HG03045 (cell line): ENCODE data around the gene ACSL6.
"Not testable (repeated sequence)": the region's sequence is repeated elsewhere in the genome, so short reads cannot be mapped to it uniquely, and the experiment has no call there.

ENCODE experiments used
- ATAC-seq: cut with Tn5 transposase; IDR thresholded peaks from one replicate; pipeline ENCODE4 v1.9.1; 2021; ENCODE audit warnings: mild to moderate bottlenecking, moderate library complexity; ENCODE audit not compliant: unreplicated experiment

The ACSL6 gene

GRCh38 chr5:131947445-131947844 is 64.0 kb downstream of the ACSL6 start:
- no peak for ATAC-seq

- no peak for ATAC-seq
These were observed 65.8 kb downstream of the ACSL6 start, which contains the start of gene MEIKIN for GRCh38 chr5:131945551-131946168. MEIKIN (minus strand) TSS chr5:131945663; CDS start chr5:131945505, 158 bp downstream.

DNA sequence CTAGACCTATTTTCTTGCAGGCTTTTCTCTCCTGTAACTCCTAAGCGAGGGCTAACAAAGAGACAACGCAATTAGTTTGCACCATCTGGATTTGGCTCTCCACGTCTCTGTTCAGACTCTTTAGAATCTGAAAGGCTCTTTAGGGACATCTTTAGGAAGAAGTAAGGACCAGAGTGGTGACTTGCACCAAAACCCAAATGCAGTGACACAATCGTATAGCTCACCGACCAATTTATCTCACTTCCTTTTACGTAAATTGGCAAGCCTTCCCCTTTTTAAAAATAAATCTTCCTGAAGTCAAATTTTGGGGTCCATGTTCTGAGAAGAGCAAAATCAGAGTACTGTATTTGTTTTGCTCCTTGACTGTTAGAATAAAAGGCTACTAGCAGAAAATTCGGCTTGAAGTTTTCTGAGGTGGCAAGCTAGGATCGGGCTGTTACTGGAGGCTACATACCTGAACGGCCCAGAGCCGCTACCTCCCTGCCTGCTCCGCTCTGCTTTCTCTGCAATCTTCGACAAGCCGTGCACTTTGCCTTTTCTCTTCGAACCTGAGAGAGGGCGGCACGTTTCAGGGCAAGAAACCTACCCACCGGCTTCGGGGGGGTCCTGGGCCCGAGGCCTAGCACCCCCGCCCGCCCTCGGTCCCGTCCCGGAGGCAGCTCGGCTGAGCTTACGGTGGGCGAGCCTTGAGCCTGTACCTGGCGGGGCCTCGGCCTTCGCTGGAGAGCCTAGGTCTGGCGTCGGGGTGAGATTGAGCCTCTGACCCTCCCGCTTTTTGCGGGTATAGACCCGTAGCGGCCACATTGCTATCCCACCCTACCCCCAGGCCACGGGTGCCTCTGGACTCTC is 66.5 kb downstream of the ACSL6 start:
- no peak for ATAC-seq

DNA sequence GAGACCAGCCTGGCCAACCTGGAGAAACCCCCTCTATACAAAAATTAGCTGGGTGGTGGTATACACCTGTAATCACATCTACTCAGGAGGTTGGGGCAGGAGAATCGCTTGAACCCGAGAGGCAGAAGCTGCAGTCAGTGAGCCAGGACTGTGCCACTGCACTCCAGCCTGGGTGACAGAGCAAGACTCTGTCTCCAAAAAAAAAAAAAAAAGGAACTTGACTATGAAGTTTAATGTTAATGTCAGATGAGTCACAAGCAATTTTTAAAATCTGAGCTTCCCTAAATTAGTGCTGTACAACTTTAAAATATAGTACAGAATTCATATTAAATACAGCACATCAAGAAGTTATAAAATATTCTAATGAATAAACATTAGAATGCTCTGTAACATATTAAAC is 67.5 kb downstream of the ACSL6 start:
- no peak for ATAC-seq

GRCh38 chr5:131942016-131942415 is 69.4 kb downstream of the ACSL6 start:
- no peak for ATAC-seq

DNA sequence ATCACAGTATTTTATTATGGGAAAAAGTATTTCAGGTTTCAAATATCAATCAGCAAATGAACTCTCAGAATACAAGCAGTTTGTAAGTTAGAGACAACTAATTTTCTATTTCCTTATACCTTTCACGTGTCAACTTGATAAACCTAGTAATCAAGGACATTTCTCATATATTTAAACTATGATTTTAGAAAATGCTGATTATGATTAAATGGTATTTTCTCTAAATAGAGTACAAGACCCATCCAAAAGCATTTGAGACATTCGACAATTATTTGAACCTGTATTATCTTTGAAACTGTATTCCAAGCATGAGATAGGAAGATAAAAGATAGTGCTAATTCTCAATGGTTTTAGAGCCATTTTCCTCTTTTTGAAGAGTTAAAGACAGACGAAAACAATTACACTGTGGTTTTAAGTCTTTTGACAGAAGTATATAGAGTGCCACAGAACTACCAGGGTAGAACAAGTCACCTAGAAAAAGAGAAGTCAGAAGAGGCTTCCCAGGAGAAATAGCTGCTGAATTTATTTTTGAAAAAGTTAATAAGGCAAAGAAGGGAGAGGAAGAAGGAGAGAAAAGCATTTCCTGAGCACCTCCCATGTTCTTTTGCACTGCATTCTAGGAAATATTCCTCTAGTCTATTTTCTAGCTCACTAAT is 71.6 kb downstream of the ACSL6 start:
- no peak for ATAC-seq

GRCh38 chr5:131932235-131932634 is 79.2 kb downstream of the ACSL6 start:
- ATAC-seq = no peak

GRCh38 chr5:131928957-131929356 is 82.5 kb downstream of the ACSL6 start:
- no peak for ATAC-seq

DNA sequence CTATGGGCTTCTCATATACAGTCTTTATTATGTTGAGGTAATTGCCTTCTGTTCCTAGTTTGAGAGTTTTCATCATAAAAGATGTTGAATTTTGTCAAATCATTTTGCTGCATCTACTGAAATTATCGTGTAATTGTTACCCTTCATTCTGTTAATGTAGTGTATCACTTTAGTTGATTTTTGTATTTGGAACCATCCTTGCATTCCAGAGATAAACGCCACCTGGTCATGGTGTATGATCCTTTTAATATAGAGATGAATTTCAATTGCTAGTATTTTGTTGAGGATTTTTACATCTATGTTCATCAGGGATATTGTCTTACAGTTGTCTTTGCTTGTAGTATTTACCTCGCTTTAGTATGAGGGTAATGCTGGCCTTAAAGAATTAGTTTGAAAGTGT is 85.3 kb downstream of the ACSL6 start:
- ATAC-seq = no peak

DNA sequence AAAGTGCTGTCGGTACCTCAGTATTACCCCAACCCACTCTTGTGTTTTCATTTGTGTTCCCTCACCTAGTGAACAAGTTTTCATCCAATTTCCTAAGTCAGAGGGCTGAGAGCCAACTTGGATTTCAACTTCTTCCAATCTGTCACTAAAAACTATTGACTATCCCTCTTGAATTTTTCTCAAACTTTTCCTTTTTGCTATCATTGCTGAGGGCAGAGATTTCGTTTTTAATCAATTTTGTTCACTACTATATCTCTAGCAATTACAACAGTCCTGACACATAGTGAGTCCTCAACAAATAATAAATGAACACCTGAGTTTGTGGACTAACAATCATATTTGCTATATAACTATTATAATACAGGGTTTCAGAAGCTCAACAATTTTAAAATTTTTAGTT is 95.0 kb downstream of the ACSL6 start:
- ATAC-seq = no peak

GRCh38 chr5:131914472-131914871 is 97.0 kb downstream of the ACSL6 start:
- ATAC-seq = no peak

DNA sequence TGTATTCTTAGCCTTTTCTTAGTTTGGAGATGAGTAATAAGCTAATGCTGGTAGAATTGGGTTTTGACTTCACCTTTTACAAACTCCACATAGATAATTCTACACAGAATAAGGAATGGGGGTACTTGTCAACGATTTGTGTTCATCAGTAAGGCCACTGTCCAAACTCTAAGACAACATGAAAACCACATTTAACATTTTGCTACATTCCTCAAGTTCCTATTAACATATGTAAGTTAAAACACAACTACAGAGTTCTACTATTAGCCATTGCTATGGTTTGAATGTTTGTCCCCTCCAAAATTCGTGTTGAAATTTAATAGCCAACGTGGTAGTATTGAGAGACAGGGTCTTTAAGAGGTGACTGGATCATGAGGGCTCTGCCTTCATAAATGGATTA is 97.9 kb downstream of the ACSL6 start:
- no peak for ATAC-seq

DNA sequence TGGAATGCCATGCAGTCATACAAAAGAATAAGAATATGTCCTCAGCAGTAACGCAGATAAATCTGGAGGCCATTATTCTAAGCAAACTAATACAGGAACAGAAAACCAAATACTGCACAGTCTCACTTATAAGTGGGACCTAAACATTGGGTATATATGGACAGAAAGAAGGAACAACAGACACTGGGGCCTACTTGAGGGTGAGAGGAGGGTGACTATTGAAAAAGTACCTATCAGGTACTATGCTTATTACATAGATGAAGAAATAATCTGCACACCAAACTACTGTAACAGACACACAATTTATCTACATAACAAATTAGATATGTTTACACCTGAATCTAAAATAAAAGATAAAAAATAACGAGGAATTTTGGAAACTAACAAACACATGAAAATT is 104.8 kb downstream of the ACSL6 start:
- ATAC-seq = no peak

DNA sequence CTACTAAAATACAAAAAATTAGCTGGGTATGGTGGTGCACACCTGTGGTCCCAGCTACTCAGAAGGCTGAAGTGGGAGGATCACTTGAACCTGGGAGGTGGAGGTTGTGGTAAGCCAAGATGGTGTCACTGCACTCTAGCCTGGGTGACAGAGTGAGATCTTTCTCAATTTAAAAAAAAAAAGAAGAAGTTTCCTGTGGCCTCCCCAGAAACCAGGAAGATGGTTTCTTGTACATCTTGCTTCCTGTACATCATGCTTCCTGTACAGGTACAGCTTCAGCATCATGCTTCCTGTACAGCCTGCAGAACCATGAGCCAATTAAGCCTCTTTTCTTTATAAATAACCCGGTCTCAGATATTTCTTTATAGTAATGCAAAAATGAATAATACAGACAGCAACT is 109.2 kb downstream of the ACSL6 start:
- not testable (repeated sequence) for ATAC-seq
